HAP-1 (cell line): ENCODE measurements around the gene LRRC46.

Source experiments
- DNase-seq, 2 experiments: peaks; one replicate each; pipeline ENCODE4 v3.0.0-alpha.2; 2016 to 2020; ENCODE audit warnings: low spot score in 2 of 2
- H3K27me3 ChIP-seq: fragments of 250-450 bp; sonication (Bioruptor Pico); 2 replicates; pipeline ENCODE4 v1.5.1; 2020; ENCODE audit warnings: low read depth, mild to moderate bottlenecking, moderate library complexity
- H3K36me3 ChIP-seq: fragments of 250-450 bp; sonication (Bioruptor Pico); replicated peaks from 2 replicates; pipeline ENCODE4 v1.5.1; 2020; ENCODE audit warnings: mild to moderate bottlenecking
- H3K4me1 ChIP-seq: fragments of 250-450 bp; sonication (Bioruptor Pico); 2 replicates; pipeline ENCODE4 v1.5.1; 2020; ENCODE audit warnings: mild to moderate bottlenecking
- H3K4me3 ChIP-seq: fragments of 250-450 bp; sonication (Bioruptor Pico); 2 replicates; pipeline ENCODE4 v1.5.1; 2020; ENCODE audit warnings: mild to moderate bottlenecking, moderate library complexity
- H3K9me3 ChIP-seq: fragments of 250-450 bp; sonication (Bioruptor Pico); 2 replicates; pipeline ENCODE4 v1.5.1; 2020; ENCODE audit warnings: mild to moderate bottlenecking, moderate library complexity
- in situ Hi-C: fragments of 300-500 bp; cut with MboI; formaldehyde crosslinking; loops from 3 replicates; pipeline ENCODE4 v1.14.3; 2020; ENCODE audit warnings: low sequenced_read_pairs, inconsistent platforms, mixed read lengths

The LRRC46 gene

GRCh38 chr17:47813512-47814031 is 17.9 kb upstream of the LRRC46 start:
- H3K27me3 ChIP-seq: no peaks in the 10 kb centered on the region
- H3K4me1 ChIP-seq: no peaks in the 10 kb centered on the region
- no peak overlapping the region for H3K4me3 ChIP-seq
- DNase-seq: no peak
- H3K36me3 ChIP-seq: no peaks in the 10 kb centered on the region; the same call in 1 of the 2 replicates
- in situ Hi-C loops: no loop called here
- H3K9me3 ChIP-seq: no peaks in the 10 kb centered on the region

DNA sequence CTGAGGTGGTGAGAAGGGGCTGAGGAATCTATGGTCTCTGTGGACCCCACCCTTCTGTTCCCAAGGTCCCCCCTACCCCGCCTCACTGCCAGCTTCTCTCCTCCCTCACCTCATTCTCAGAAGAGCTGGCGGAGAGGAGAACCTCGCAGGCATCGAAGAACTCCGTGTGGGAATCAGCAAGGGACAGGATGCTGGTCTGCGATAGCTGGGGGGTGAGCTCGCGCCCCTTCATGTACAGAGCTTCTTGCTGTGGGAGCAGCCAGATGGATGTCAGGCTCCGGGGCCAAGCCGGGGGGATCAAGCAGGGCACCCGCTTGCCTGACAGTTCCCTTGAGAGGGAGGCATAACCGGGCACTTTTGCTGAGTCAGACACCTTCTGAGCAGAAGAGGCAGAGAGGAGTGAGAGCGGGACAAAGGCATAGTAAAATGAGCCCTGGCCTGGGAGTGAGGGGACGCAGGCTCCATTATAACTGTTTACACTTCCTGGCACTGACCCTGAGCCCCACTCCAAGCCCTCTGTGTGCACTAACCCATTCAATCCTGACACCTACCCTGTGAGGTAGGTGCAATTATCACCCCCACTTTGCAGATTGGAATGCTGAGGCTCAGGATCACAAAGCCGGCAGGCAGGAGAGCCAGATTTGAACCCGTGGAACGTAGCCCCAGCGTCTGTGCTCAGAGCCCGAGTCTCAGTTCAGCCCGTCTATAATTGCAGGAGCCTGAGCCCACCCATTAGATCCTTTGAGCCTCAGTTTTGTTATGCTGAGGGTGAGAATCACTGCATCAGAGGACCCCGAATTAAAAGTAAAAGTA is 16.2 kb upstream of the LRRC46 start:
- H3K4me3 ChIP-seq: no peak overlapping the region
- H3K4me1 ChIP-seq: no peaks in the 10 kb centered on the region
- H3K36me3 ChIP-seq: no peaks in the 10 kb centered on the region
- no peaks in the 10 kb centered on the region for H3K9me3 ChIP-seq
- no peak for DNase-seq
- H3K27me3 ChIP-seq: no peaks in the 10 kb centered on the region
- in situ Hi-C loops: no loop called here

DNA sequence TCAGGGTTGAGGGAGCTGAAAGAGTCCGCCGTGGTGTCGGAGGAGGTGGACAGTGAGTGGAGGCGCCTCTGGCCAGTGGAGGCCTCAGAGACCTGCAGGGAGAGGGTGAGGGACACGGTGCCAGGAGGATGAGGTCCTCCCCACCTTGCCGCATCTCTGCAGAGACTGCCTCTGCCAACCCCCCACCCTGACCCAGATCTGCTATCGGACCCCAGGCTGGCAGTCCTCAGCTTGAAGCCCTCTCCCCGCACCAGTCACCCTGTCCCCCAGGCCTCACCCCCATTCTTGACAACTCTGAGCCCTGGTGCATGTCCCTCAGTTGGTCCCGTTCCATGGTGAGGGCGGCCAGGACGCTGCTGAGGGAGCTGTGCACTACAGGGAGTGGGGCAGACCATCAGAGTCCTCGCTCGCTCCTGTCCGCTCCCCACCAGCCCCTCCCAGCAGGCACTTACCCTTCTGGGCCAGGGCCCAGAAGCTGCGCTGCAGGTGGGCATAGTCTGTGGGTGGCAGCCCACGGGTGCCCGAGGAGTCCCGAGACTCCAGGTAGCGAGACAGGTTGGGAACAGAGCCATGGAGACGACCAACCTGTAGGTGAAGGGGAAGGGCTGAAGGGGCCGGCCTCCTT is 15.2 kb upstream of the LRRC46 start:
- no peak for DNase-seq
- Histone ChIP-seq H3K27me3 (no peaks in the 10 kb centered on the region), H3K36me3 (no peaks in the 10 kb centered on the region), H3K4me3 (no peak overlapping the region), H3K9me3 (no peaks in the 10 kb centered on the region), H3K4me1 (no peaks in the 10 kb centered on the region)
- in situ Hi-C loops: no loop called here

DNA sequence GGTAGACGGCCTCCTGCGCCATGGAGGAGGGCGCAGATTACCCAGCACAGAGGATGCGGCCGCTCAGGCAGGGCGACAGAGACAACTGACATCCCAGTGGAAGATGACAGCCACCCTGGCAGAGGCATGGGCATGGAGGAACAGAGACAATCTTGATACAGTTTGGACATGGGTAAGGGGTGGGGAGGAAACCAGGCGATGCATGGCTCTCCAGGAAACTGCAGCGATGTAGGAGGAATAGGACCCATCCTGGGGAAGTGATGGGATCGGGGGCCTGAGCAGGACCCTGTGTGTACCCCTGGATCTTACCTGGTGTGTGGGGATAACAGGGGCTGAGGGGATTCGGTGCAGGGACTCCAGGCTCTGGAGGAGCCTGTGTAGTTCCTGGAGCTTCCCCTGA is 14.5 kb upstream of the LRRC46 start:
- Histone ChIP-seq H3K4me3 (no peak overlapping the region), H3K27me3 (no peaks in the 10 kb centered on the region), H3K9me3 (no peaks in the 10 kb centered on the region), H3K36me3 (no peaks in the 10 kb centered on the region), H3K4me1 (peaks cover under 1% of the 10 kb centered on the region; the same call in 1 of the 2 replicates)
- in situ Hi-C loops: no loop called here
- DNase-seq: no peak

DNA sequence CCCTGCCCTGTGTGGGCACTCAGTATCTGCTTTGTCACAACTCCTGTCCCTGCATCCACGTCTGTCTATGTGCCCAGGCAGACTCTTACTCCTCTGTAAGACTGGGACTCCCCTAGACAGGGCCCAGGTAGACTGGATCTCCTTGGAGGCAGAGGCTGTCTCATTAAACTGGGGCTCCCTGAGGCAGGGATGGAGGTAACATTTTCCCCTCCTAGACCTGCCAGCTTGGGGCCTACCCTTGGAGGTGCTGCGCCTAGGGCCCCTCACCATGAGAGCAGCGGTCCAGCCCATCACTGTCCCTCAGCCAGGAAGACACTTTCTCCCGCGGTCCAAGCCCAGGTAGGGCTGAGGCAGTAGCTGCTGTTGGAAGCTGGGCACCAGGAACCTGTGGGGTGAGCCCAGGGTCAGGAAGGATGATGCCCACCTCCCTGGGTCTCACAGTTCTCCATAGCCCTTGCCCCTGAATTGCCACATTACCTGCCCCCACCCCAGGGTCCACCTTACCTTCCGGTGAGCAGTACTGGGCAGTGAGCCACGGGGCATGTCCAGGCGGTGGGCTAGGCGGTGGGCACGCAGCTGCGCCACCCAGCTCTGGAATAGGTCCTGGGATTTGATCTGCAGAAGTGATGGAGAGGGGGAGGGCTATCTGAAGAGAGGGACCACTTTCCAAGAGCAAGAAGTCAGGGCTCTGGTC is 13.3 kb upstream of the LRRC46 start:
- peaks cover 4% of the 10 kb centered on the region; the same call in 1 of the 2 replicates for H3K4me1 ChIP-seq
- no peak for DNase-seq
- in situ Hi-C loops: no loop called here
- no peak overlapping the region for H3K4me3 ChIP-seq
- H3K27me3 ChIP-seq: no peaks in the 10 kb centered on the region
- no peaks in the 10 kb centered on the region for H3K36me3 ChIP-seq
- no peaks in the 10 kb centered on the region for H3K9me3 ChIP-seq

GRCh38 chr17:47819475-47819874 is 12.0 kb upstream of the LRRC46 start:
- peaks cover 5% of the 10 kb centered on the region; the same call in 1 of the 2 replicates for H3K36me3 ChIP-seq
- DNase-seq: no peak
- H3K4me1 ChIP-seq: peaks cover 4% of the 10 kb centered on the region; the same call in 1 of the 2 replicates
- no peak overlapping the region for H3K4me3 ChIP-seq
- in situ Hi-C loops: no loop called here
- no peaks in the 10 kb centered on the region for H3K9me3 ChIP-seq
- H3K27me3 ChIP-seq: no peaks in the 10 kb centered on the region

- Histone ChIP-seq H3K4me1 (peaks cover 4% of the 10 kb centered on the region; the same call in 1 of the 2 replicates), H3K4me3 (no peak overlapping the region), H3K27me3 (no peaks in the 10 kb centered on the region), H3K36me3 (peaks cover 8% of the 10 kb centered on the region), H3K9me3 (no peaks in the 10 kb centered on the region)
- DNase-seq: no peak
- in situ Hi-C loops: no loop called here
Measured at GRCh38 chr17:47820033-47820789, 11.3 kb upstream of the LRRC46 start.

- H3K4me3 ChIP-seq: peak overlapping the region; percentile 53
- H3K27me3 ChIP-seq: no peaks in the 10 kb centered on the region
- H3K36me3 ChIP-seq: peaks cover 14% of the 10 kb centered on the region
- no peak for DNase-seq
- H3K4me1 ChIP-seq: peaks cover 4% of the 10 kb centered on the region; the same call in 1 of the 2 replicates
- no peaks in the 10 kb centered on the region for H3K9me3 ChIP-seq
- in situ Hi-C loops: no loop called here
Measured at GRCh38 chr17:47821031-47821423, 10.4 kb upstream of the LRRC46 start.

DNA sequence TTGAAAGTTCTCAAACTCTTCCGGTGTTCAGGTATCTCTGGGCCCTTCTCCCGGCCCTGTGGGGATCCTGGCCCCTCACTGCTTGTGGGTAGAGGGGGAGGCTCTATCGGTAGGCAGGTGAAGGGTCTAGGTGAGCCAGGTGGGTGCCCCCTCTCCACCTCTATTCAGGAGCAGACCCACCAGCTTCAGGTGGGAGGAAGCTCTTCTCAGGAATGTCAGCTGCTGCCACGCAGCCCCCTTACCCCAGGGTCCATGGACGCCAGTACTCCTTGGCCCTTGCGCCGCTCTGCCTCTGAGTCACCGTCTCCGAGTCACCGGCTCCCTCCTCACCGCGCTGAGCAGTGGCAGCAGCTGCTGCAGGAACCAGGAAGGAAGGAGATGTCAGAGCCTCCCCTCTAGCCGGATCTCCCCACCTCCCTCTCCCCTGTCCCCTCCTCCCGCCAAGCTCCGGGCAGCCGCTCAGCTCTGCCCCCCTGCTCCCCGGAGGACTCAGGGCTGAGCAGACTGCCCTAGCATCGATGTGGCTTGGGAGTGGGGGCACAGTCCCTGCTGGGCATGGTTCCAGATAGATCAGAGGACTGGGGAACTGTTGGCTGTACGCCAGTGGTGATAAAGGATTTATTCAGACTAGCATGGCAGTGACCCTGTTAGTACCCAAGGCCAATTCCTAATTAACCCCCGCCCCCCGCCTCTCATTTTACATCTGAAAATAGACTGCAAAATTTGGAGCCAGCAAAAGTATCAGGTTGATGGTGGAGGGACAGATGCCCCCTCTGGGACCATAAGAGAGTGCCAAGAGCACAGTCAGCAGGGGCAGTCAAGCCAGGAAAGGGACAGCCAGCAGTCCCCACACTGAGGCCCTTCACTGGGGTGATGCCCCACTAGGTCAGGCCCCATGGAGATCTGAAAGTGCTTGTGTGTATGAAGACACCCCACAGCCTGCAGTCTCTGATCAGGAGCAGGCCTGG is 9.8 kb upstream of the LRRC46 start, which contains the start of gene OSBPL7:
Gene OSBPL7, minus strand, starts transcription at position 371 of the 968 bp plus-strand sequence. CDS start 1,516 bp downstream, outside the sequence.
- Histone ChIP-seq H3K9me3 (no peaks in the 10 kb centered on the region), H3K27me3 (no peaks in the 10 kb centered on the region), H3K4me3 (peak within 1 kb of the TSS; percentile 53), H3K36me3 (peaks cover 20% of the 10 kb centered on the region), H3K4me1 (peaks cover 4% of the 10 kb centered on the region; the same call in 1 of the 2 replicates)
- DNase-seq: peak; percentile 61 to 84
- in situ Hi-C loops: no loop called here

DNA sequence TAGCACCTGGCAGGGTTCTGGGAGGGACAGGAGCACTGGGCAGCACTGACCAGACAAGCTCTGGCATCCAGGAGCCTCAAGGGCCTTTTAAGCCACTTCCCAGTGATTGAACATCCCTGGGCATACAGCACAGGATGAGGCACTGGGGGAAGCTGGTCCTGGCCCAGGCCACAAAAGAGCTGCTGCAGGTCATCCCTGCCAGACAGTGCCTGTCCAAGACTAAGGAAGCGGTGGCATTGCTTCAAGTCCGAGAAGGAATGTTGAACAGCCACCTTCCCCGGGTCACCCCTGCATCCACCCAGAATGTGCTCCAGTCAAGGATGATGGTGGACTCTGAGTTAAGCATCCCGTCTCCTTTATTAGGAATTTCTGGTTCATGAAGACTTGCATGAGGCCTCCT is 8.7 kb upstream of the LRRC46 start:
- Histone ChIP-seq H3K36me3 (peaks cover 29% of the 10 kb centered on the region), H3K9me3 (no peaks in the 10 kb centered on the region), H3K27me3 (no peaks in the 10 kb centered on the region), H3K4me1 (peaks cover 4% of the 10 kb centered on the region; the same call in 1 of the 2 replicates), H3K4me3 (no peak overlapping the region)
- in situ Hi-C loops: no loop called here
- no peak for DNase-seq

GRCh38 chr17:47823519-47823918 is 8.0 kb upstream of the LRRC46 start:
- H3K36me3 ChIP-seq: peaks cover 34% of the 10 kb centered on the region
- in situ Hi-C loops: no loop called here

GRCh38 chr17:47829870-47830269 is 1.6 kb upstream of the LRRC46 start:
- in situ Hi-C loops: no loop called here
- no peak for DNase-seq
- Histone ChIP-seq H3K36me3 (peaks cover 31% of the 10 kb centered on the region), H3K4me3 (no peak overlapping the region), H3K4me1 (no peaks in the 10 kb centered on the region; the same call in 1 of the 2 replicates), H3K27me3 (no peaks in the 10 kb centered on the region), H3K9me3 (no peaks in the 10 kb centered on the region)

More at GRCh38 chr17:47823519-47823918, 8.0 kb upstream of the LRRC46 start:
- no peak overlapping the region for H3K4me3 ChIP-seq
- no peaks in the 10 kb centered on the region for H3K9me3 ChIP-seq
- no peaks in the 10 kb centered on the region for H3K27me3 ChIP-seq
- DNase-seq: no peak
- peaks cover 4% of the 10 kb centered on the region; the same call in 1 of the 2 replicates for H3K4me1 ChIP-seq
